Transverse colon (tissue), 3 donors: ENCODE measurements around the gene PIGBOS1.

Experiments
- POLR2A ChIP-seq: fragments of 450-650 bp; IDR thresholded peaks from one replicate; pipeline ENCODE4 v1.6.1; 2016; ENCODE audit warnings: antibody characterized with exemption, mild to moderate bottlenecking, moderate library complexity
- POLR2AphosphoS5 ChIP-seq, 3 donors: sonication (generic); formaldehyde crosslinking; IDR thresholded peaks; one replicate each; pipeline ENCODE4 v1.6.1; 2016; ENCODE audit warnings: antibody characterized with exemption in 3 of 3

- TF ChIP-seq POLR2AphosphoS5 (IDR thresholded peaks at IDR 0.05): no peak
- no peak for TF ChIP-seq POLR2A
Measured at GRCh38 chr15:55319537-55320237, 764 bp upstream of the PIGBOS1 start.
